GM18519 (cell line): ENCODE measurements around the gene FXYD3.
"Not testable (repeated sequence)": the region's sequence is repeated elsewhere in the genome, so short reads cannot be mapped to it uniquely, and the experiment has no call there.

Experiments used
- ATAC-seq: cut with Tn5 transposase; IDR thresholded peaks from one replicate; pipeline ENCODE4 v1.9.1; 2021; ENCODE audit warnings: mild to moderate bottlenecking, moderate library complexity; ENCODE audit not compliant: unreplicated experiment, low FRiP score

FXYD3 gene

DNA sequence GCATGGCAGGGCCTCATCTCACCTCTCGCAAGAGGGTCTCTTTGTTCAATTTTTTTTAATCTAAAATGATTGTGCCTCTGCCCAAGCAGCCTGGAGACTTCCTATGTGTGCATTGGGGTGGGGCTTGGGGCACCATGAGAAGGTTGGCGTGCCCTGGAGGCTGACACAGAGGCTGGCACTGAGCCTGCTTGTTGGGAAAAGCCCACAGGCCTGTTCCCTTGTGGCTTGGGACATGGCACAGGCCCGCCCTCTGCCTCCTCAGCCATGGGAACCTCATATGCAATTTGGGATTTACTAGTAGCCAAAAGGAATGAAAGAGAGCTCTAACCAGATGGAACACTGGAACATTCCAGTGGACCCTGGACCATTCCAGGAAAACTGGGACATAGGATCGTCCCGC is 8.0 kb downstream of the FXYD3 start:
- no peak for ATAC-seq

DNA sequence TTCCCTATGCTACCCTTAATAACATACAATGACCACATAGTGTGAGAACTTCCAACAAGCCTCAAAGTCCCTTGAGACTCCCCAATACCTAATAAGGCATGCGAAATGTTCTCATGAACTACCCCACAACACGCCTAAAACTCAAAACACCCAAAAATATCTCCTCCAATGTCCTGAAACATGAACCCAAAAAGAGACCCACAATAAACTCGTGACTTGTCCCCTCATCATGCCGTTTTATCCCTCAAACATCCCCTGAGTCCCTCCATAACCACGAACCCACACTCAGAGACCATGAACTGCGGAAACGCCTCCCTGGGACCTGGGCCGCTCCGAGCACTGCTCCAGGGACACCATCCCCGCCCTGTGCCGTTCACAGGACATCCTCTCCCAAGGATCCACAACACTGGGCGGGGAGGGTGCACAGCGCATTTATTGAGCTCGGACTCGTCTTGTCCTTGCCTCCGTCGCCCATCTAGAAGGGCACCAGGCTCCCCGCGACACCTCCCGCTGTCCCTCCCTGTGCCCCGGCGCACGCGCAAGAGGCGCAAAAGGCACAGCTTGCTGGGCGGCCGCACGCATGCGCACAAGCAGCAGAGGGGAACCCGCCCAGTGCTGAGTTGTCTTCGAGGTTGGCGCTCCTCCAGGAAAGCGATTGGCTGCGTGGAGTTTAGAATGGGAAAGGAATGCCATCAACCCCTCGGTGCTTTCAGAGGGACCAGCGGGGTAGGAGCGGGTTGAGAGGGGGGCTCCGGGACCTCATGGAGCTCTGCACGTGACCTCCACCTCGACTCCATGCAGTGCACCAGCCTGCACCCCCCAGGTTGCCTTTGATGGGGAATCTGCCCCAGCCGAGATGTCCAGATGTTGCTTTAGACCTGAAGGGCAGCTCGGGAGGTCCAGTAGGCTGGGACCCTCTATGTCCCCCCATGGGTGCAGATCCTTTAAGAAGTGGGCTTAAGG is 8.8 kb downstream of the FXYD3 start:
- ATAC-seq = peak; percentile 66

DNA sequence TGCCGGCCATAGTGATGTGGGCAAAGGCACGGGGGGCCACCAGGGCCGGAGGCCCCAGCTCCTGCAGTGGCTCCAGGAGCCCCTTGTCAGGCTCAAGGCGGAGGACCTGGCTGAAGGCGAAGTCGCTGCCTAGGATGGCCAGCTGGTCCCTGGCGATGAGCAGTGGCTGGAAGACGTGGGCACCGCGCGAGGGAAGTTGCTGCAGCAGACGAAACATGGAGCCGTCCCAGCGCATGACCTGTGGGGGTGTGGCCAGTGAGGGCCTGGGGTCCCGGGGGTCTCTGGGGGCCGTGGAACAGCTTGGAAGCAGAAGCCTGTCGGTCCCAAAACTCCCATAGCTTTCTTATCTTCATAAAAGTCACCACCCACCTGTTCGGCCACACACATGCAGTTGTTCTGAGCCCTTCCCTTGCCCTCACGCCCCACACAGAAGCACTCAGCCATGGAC is 9.7 kb downstream of the FXYD3 start:
- ATAC-seq = no peak

DNA sequence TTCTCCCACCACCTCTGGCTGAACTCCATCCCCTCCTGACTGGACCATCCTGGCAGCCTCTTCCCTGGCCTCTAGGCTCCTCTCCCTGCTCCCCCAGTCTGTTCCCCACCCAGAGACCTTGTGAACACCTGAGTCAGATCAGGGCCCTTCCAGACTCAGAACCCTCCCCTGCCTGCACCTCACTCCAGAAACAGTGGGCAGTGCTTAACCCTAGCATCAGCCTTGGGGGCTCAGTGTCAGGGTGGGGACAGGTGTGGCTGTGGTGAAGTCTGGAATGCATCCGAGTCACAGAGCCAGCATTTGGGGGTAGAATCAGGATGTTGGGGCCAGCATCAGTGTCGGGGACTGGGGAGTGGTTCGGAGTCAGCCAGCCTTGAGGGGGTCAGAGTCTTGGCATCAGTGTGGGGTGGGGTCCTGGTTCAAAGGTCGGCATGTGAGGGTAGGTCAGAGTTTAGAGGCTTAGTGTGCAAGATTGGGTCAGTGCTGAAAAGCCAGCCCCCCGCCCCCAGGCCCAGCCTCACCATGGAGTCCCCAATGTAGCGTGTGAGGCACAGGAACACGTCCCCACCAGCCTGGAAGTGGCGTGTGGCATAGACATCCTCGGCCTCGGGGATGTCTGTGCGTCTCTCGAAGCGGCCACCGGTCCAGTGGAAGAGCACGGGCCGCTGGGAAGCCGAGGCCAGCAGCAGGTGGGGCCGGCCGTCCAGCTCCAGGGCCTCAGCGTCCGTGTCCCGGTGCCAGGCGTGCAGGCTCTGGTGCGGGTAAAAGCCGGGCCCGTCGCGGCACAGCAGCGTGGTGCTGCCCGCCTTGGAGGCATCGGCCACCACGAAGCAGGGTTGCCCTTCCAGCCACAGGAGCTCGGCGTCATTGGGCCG is 10.4 kb downstream of the FXYD3 start:
- no peak for ATAC-seq

DNA sequence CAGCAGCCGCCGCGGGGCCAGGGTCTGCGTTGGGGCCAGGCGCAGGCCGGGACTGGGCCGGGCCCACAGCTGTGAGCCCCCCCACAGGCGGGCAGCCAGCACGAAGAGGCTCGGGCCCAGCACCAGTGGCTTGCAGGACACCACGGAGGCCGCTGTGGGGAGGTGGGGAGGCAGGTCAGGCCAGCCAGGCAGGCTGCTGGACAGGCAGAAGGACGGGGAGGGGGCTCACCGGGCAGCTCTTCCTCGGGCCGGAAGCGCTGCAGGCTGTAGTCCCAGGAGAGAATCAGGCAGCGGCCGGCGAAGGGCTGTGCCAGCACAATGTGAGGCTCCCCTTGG is 11.0 kb downstream of the FXYD3 start:
- ATAC-seq = no peak

DNA sequence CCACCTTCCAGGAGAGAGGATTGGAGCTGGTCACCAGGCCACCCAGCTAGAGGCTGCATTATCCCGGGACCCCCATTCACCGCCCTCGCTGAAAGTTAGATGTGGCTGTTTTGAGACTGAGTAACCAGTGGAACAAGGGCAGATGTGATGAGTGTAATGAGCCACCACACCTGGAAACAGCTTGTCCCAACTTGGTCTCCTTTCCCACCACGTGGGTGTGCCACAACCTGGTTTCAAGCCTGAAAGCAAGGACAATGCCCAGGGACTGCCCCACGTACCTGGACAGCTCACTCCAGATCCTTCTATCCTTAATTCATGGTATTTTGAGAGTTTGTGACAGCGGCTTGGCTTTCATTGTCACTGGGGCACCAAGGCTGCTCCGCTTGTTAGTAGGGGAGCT is 12.2 kb downstream of the FXYD3 start:
- no peak for ATAC-seq

DNA sequence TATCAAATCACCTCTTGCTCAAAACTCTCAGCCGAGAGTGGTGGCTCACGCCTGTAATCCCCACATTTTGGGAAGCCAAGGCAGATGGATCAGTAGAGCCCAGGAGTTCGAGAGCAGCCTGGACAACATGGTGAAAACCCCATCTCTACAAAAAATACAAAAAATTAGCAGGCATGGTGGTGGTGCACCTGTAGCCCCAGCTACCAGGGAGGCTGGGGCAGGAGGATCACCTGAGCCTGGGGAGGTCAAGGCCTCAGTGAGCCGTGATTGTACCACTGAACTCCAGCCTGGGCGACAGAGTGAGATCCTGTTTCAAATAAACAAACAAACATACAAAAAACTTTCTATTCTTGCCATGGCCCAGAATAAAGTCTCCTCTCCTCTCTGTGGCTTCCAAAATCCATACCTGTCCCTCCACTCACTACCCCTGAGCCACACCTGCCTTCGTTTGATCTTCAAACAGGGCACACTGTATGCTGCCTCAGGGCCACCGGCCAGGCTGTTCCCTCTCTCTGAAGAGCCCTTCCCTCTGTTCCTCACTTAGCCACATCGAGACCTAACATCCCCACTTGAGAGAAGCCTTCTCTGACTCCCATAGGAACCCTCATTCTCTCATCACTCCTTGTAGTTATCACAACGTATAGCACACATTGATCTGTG is 12.9 kb downstream of the FXYD3 start:
- no peak for ATAC-seq

DNA sequence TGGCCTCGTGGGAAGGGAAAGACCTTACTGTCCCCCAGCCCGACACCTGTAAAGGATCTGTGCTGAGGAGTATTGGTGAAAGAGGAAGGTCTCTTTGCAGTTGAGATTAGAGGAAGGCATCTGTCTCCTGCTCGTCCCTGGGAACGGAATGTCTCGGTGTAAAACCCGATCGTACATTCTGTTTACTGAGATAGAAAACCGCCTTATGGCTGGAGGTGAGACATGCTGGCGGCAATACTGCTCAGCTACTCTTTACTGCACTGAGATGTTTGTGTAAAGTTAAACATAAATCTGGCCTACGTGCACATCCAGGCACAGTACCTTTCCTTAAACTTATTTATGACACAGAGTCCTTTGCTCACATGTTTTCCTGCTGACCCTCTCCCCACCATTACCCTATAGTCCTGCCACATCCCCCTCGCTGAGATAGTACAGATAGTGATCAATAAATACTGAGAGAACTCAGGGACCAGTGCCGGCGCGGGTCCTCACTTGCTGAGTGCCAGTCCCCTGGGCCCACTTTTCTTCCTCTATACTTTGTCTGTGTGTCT is 14.2 kb downstream of the FXYD3 start:
- not testable (repeated sequence) for ATAC-seq

DNA sequence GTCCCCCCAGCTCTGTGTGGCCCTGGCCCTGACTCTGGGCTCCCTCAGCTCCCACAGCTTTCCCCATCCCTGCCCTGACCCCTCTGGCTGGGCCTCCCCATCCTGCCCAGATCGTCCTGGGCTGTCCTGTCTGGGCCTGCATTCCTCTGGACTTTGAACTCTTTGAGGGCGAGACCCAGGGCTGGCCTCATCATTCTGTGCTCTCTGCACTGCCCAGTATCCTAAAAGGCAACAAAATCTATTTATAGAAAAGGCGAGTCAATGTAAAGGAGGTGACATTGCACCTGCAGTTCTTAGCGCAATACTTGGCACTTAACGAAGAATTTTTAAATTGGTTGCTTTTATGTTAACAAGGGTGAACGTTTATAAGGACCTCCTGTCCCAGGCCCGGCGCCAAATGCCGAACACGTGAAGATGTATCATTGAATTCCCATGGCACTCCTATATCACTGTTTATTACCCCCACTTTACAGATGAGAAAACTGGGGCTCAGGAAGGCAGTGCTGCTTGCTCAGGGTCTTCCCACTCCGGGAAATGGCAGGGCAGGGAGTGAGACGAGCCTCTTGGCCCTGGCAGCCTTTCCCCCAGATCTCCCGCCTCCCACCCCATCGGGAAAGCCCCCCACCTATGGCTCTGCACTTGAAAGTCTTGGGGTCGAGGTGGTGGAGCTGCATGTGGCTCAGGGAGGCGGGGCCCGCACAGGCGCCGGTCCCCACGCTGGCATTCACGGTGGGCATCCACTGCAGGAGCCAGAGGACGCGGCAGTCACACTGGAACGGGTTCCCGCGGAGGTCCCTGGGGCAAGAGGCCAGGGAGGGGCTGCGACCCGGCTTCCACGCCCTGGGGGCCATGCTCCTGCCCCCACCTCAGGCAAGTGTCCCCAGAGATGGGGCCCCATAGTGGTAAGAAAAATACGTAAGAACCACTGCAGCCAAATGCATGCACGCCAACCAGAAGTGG is 15.4 kb downstream of the FXYD3 start:
- no peak for ATAC-seq

DNA sequence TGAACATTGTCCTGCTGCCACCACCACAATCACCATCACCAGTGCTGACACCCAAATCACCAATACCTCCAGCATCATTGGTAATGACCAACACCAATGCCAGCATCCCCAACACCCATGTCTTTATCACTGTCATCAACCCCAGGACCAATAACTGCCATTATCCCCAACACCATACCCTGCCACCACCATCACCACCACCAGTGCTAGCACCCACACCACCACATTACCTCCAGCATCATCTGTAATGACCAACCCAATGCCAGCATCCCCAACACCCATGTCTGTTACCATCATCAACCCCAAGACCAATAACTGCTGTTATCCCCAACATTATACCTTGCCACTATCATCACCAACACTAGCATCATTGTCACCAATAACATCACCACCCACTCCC is 16.6 kb downstream of the FXYD3 start:
- ATAC-seq = no peak

DNA sequence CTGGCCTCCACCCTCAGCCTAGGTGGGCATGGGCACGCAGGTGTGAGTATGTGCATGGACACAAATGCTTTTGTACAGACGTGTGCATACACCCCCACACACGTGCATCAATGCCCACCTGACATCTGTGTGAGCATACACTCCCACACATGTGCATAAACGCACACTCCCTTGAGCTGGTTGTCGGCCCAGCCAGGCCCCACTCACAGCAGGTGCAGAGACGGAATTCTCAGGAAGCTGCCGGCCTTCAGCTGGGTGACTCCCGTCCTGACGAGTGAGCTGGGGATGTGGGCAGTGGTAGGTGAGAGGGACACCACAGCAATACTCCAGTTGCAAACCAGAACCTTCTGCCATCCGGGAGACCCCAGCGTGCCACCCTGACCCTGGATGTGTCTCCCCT is 18.2 kb downstream of the FXYD3 start:
- no peak for ATAC-seq

DNA sequence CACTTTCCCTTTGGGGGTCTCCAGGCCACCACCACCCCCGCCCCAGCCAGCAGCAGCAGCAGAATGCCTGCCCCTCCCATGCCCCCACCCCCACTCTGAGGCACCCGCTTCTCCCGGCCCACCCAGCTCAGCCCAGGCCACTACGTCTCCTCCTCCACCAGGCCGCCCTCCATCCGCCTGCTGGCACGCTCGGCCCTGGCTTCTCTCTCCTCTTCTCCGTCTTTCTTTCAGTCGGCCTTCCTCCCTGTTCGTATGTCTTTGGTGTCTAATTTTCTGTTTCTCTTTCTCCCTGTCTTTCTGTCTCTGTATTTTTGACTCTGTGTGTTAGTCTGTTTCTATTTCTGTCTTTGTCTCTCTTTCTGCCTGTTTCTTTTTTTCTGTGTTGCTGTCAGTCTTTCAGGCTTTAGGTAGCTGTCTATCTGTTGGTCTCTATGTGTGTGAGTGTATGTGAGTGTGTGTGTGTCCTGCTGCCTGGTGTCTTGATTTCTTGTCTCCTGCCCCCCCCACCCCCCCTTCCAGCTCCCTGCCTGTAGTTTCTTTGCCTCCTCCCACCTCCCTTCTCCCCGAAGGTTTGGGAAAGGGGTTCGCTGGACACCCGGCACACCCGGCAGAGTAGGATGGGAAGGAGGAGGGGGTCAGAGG is 19.1 kb downstream of the FXYD3 start, which contains the start of gene LGI4:
Gene LGI4 (minus strand): TSS at position 459 of the 642 bp plus-strand sequence. CDS start 379 bp downstream, at position 80.
- no peak for ATAC-seq

DNA sequence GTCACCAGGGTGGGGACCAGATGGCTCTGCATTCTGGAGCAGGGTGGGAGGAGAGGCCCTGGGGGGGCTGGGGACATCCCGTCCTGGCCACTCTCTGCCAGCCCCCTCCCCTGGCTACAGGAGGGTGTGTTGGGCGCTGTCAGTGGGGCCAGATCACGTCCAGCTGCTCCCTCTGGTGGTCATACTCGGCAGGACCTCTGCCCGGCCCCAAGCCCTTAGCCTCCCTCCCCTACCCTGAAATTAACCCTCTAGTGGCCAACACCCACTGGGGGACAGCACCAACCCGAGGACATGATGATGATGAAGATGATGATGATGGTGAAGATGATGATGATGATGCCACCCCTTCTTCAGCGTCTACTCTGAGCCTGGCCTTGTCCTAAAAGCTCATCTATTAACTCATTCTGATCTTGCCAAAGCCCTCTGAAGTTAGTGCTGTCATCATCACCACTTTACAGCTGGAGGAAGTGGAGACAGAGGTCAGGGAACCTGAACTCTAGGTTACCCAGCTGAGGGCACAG is 19.8 kb downstream of the FXYD3 start:
- ATAC-seq = no peak

DNA sequence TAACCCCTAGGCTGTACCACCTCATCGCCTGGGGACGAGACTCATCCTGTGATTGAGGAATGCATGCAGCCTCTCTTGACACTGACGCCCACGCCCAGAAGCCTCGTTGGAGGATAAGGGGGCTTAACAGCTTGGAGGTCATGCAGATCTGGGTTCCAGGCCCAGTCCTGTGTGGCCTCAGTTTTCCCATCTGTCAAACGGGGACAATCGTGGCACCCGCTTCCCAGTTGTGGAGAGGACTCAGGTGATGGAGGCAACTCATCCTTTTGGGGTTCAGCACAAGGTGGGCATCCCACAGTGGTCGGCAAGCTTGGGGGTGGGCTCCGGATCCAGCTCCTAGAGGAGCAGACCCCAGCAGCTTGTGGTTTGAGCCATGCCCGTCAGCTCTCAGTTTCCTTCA is 20.6 kb downstream of the FXYD3 start:
- ATAC-seq = no peak

DNA sequence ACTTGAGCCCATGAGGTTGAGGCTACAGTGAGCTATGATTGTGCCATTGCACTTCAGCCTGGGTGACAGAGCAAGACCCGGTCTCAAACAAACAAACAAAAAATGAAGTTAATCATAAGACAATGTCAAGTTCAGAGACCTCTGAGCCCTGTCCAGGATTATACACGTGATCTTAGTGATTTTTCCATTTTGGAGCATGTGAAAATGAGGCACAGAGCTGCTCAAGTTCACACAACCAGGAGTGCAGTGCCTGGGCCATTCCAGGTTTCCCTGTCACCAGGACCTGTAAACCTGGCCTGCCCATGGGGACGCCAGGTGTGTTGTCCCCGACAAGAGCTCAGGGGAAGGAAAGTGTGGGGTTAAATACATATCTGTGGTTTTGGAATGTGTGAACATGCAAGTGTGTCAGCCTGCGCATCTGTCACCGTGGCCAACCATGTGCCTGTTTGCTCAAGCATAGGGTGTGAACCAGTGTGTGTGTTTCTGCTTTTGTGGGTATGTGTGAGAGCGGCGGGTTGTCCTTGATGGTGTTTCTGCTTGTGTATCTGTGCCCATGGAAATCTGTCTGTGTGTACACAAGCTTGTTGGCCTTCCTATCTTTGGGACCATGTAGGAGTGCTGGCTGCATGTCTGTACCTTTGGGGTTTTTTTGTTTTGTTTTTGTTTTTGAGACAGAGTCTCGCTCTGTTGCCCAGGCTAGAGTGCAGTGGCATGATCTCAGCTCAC is 21.5 kb downstream of the FXYD3 start:
- ATAC-seq = no peak

DNA sequence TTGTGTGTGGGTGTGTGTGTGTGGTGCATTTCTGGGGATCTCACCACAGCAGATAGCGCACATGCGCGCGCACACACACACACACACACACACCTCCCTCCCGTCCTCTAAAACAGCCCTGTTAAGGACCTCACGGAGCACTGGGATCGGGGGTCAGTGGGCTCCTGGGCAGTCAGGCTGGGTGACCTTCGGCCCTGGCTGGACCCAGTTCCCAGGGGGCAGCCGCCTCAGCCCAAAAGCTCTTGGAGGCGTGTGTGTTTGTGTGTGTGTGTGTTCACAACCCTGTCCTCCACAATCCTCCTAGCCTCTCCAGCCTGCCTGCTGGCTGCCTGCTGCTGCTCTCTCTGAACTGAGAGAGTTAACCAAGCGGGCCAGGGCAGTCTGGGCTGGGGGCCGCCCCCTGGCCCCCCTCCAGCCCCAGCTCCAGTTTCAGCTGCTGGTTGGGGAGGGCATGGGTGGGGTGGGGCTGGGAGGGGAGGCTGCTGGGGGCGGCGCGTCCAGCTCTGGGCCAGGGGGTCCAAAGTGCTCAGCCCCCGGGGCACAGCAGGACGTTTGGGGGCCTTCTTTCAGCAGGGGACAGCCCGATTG is 22.8 kb downstream of the FXYD3 start, which contains the start of gene FXYD1:
Gene FXYD1 (plus strand): TSS at position 520 of the 588 bp plus-strand sequence. CDS start 1,256 bp downstream, outside the sequence.
- no peak for ATAC-seq

DNA sequence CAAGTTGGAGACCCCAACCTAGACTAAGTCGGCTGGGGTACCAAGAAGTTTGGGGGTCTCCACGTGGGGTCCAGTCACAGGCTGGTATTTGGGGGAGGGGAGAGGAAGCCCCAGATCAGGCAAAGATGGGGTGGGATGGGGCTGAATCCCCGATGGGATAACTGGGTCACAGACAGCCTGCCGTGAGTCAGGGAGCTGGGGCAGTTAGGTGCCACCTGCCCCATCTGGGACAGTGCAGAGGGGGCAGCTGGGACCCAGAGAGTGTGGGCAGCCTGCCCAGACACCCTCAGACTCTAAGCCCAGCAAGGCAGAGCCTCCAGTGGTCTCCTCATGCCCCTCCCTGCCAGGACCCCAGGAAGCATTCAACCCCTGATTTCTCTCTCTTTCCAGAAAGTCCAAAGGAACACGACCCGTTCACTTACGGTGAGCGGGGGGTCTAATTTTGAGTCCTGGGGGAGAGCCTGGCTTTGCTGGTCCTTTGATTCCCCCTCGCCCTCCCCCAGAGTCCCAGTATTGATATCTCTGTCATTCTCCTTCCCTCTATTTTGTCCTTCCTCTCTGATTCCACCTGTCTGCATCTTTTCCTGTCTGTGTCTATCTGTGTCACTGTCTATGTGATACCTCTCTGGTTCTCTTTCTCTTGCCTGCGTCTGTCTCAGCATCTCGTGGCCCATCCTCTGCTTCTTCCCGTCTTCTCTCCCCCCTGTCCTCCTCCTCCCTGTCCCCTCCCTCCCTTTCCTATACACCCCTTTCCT is 24.8 kb downstream of the FXYD3 start:
- no peak for ATAC-seq
